Osteoblast (primary cell): ENCODE data around the gene CMTM3. TPM values are rescaled to one million over a fixed set of nuclear protein-coding genes. Genes with fewer than 3 reads are reported as not detected.
"Not testable (repeated sequence)": the region's sequence is repeated elsewhere in the genome, so short reads cannot be mapped to it uniquely, and the experiment has no call there.

Experiments
- DNase-seq: peaks from one replicate; pipeline ENCODE4 v3.0.0; 2011; ENCODE audit warnings: low spot score, mixed read lengths; ENCODE audit not compliant: insufficient read length; ENCODE audit errors: missing footprints
- H2AFZ ChIP-seq: 2 replicates; pipeline ENCODE4 v1.6.0; 2011; ENCODE audit warnings: mild to moderate bottlenecking, low read length
- H3K27ac ChIP-seq: 2 replicates; pipeline ENCODE4 v1.5.1; 2011; ENCODE audit warnings: mild to moderate bottlenecking, low read depth, low read length, moderate library complexity
- H3K27me3 ChIP-seq: 2 replicates; pipeline ENCODE4 v1.6.0; 2012; ENCODE audit warnings: mild to moderate bottlenecking, control low read depth, inconsistent platforms, low read length, moderate library complexity; ENCODE audit not compliant: insufficient read depth
- H3K36me3 ChIP-seq: 2 replicates; pipeline ENCODE4 v1.5.1; 2011; ENCODE audit warnings: mild to moderate bottlenecking, low read length, control low read depth, moderate library complexity; ENCODE audit not compliant: insufficient read depth
- H3K4me1 ChIP-seq: 2 replicates; pipeline ENCODE4 v1.5.1; 2011; ENCODE audit warnings: mild to moderate bottlenecking, low read length, control low read depth, moderate library complexity; ENCODE audit not compliant: insufficient read depth
- H3K4me2 ChIP-seq: 2 replicates; pipeline ENCODE4 v1.6.0; 2011; ENCODE audit warnings: mild to moderate bottlenecking, low read length; ENCODE audit not compliant: insufficient read depth
- H3K4me3 ChIP-seq: fragments of 200-600 bp; sonication (generic); 3 replicates; pipeline ENCODE4 v1.5.1; 2012; ENCODE audit warnings: mild to moderate bottlenecking, low read length, inconsistent platforms; ENCODE audit not compliant: insufficient read depth
- H3K79me2 ChIP-seq: 2 replicates; pipeline ENCODE4 v1.6.0; 2012; ENCODE audit warnings: mild to moderate bottlenecking, low read length, control low read depth, inconsistent platforms; ENCODE audit not compliant: insufficient read depth
- H3K9me3 ChIP-seq: 2 replicates; pipeline ENCODE4 v1.5.1; 2011; ENCODE audit warnings: low read depth, low read length, control low read depth
- H4K20me1 ChIP-seq: 2 replicates; pipeline ENCODE4 v1.6.0; 2012; ENCODE audit warnings: mild to moderate bottlenecking, low read length, control low read depth; ENCODE audit not compliant: insufficient read depth
- CTCF ChIP-seq: IDR thresholded peaks from 2 replicates; pipeline ENCODE4 v1.5.1; 2011; ENCODE audit warnings: mild to moderate bottlenecking, low read depth, low read length, moderate library complexity; ENCODE audit errors: extremely low read depth
- total RNA-seq: library from RNA; depleted of rRNA; stranded (reverse); fragments of >200 nt; gene quantifications from 2 replicates; pipeline ENCODE4 v1.2.3, GENCODE V29; 2012

Gene CMTM3
- total RNA-seq, 1 donor: 24.6 TPM

GRCh38 chr16:66562986-66563385, 41.5 kb upstream of the CMTM3 start:
- no peak for DNase-seq
- H3K36me3 ChIP-seq: peaks cover 24% of the 10 kb centered on the region
- H2AFZ ChIP-seq: no peak overlapping the region
- no peak overlapping the region for H3K27ac ChIP-seq
- H4K20me1 ChIP-seq: no peaks in the 10 kb centered on the region
- no peaks in the 10 kb centered on the region for H3K27me3 ChIP-seq
- no peaks in the 10 kb centered on the region for H3K9me3 ChIP-seq
- H3K79me2 ChIP-seq: peaks cover 30% of the 10 kb centered on the region
- no peaks in the 10 kb centered on the region for H3K4me1 ChIP-seq
- H3K4me3 ChIP-seq: no peak overlapping the region
- H3K4me2 ChIP-seq: no peak overlapping the region
- TF ChIP-seq CTCF: no peak

GRCh38 chr16:66563574-66564334, 40.8 kb upstream of the CMTM3 start:
- H3K79me2 ChIP-seq: peaks cover 25% of the 10 kb centered on the region
- no peak for TF ChIP-seq CTCF
- no peak overlapping the region for H3K4me3 ChIP-seq
- H3K36me3 ChIP-seq: peaks cover 18% of the 10 kb centered on the region
- no peaks in the 10 kb centered on the region for H3K27me3 ChIP-seq
- H2AFZ ChIP-seq: no peak overlapping the region
- no peak for DNase-seq
- no peak overlapping the region for H3K4me2 ChIP-seq
- no peaks in the 10 kb centered on the region for H4K20me1 ChIP-seq
- H3K9me3 ChIP-seq: no peaks in the 10 kb centered on the region
- no peak overlapping the region for H3K27ac ChIP-seq
- peaks cover 5% of the 10 kb centered on the region for H3K4me1 ChIP-seq

GRCh38 chr16:66566051-66566901, 38.2 kb upstream of the CMTM3 start, which contains the start of gene CMTM1:
Gene CMTM1 (plus strand): TSS chr16:66566439. CDS start chr16:66566514, 75 bp downstream.
- H3K9me3 ChIP-seq: no peaks in the 10 kb centered on the region
- no peak within 1 kb of the TSS for H3K27ac ChIP-seq
- no peak within 1 kb of the TSS for H2AFZ ChIP-seq
- peaks cover 24% of the 10 kb centered on the region for H3K4me1 ChIP-seq
- TF ChIP-seq CTCF: no peak
- peaks cover 5% of the 10 kb centered on the region for H3K79me2 ChIP-seq
- no peak within 1 kb of the TSS for H3K4me3 ChIP-seq
- no peaks in the 10 kb centered on the region for H4K20me1 ChIP-seq
- no peaks in the 10 kb centered on the region for H3K27me3 ChIP-seq
- H3K4me2 ChIP-seq: no peak within 1 kb of the TSS
- peaks cover 18% of the 10 kb centered on the region for H3K36me3 ChIP-seq
- no peak for DNase-seq

- not testable (repeated sequence) for H3K79me2 ChIP-seq, H3K27ac ChIP-seq
Observed at GRCh38 chr16:66567270-66567669, 37.2 kb upstream of the CMTM3 start.

More at GRCh38 chr16:66567270-66567669, 37.2 kb upstream of the CMTM3 start:
- not testable (repeated sequence) for H3K27me3 ChIP-seq, H2AFZ ChIP-seq, H3K4me2 ChIP-seq, H3K4me3 ChIP-seq, H3K9me3 ChIP-seq, H4K20me1 ChIP-seq, DNase-seq
- peaks cover 12% of the 10 kb centered on the region for H3K36me3 ChIP-seq
- peaks cover 26% of the 10 kb centered on the region for H3K4me1 ChIP-seq
